ENCODE data around the gene SPATA9. TPM values are rescaled to one million over a fixed set of nuclear protein-coding genes. Genes with fewer than 3 reads are reported as not detected.
A peak's percentile ranks its signal among the peaks of the same experiment; 100 is the strongest.
"Not testable (repeated sequence)": the region's sequence is repeated elsewhere in the genome, so short reads cannot be mapped to it uniquely, and the experiment has no call there.

SPATA9 gene
- polyA plus RNA-seq, 1 donor: 1.4 TPM

DNA sequence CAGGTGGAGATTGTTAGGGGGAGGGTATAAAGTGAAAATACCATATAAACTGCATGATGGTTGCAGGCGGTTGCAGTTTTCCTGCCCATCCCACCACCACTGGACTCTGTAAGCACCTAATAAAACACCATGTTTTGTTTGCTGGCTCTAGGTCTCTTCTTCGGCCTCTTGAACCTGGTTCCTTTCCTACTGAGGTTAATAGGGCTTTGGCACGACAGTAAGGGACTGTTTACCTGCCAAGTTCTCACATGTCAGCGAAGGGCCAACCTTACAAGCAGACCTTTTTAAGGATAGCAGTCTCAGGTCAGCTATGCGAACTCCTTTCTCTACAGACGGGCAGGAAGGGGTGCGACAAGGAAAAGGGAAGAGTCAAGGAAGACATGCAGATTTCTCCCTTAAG is 39.6 kb downstream of the SPATA9 start:
- DNase-seq: no peak

DNA sequence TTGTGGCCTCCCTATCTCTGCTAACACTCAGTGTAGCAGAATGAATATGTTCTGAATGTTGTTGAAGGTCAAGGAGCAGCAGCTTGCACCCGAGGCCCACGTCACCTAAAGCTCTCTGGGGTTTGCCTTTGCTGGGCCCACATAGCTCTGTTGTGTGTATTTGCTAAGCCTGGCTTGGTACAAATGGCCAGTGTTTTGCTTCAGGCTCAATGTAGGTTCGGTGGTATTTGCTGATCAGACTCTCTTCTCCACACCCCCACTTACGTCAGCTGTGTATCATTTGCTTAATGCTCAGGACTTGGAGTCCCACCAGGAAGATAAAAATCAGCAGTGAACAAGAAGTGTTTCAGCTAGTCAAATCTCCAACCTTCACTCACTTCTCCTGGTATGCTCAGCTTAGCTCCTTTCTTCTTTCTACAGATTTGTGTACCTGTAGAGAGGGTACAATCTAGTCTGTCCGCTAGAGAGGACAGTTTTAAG is 41.0 kb downstream of the SPATA9 start:
- no peak for DNase-seq

DNA sequence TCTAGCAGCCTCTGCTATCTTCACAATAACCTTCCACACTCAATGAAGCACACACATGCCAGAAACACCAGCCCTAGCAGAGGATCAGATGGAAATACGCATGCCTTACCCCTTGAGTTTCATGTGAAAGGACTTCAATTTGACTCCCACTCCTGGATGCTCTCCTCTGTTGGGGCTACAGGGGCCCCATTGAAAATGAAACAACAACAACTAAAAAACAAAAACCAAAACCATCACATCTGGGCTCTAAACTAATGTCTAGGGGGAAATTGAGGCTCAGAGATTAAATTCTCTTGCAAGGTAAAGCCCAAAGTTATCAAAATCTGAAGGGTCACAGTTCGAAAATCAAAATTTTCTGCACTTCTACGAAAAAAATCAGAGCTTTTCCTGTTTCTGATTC is 44.2 kb downstream of the SPATA9 start:
- no peak for DNase-seq

DNA sequence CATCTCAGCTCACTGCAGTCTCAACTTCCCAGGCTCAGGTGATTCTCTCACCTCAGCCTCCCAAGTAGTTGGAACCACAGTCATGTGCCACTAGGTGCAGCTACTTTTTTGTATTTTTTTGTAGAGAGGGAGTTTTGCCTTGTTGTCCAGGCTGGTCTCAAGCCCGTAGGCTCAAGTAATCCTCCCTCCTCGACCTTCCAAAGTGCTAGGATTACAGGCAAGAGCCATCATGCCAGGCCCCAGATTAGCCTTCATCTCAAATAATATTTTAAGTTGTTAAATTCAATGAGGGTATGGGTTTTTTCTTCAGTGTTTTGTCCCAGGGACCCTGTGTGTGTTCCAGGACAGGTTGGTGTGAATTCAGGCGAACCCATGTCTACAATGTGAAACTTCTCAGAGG is 48.7 kb downstream of the SPATA9 start:
- no peak for DNase-seq

DNA sequence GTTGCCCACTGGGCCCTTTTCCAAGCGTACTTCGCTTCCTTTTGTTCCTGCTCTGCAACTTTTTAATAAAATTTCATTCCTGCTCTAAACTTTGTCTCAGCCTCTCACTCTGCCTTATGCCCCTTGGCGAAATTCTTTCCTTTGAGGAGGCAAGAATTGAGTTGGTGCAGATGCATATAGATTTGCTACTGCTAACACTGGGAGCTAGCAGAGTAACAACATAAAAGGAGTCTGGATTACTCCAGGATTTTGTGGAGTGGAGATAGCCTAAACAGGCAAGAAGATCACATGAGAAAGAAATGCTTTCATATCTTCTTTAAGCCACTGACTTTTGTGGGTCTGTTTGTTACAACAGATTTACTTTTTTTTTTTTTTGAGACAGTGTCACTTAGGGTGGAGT is 49.1 kb downstream of the SPATA9 start:
- DNase-seq: no peak

DNA sequence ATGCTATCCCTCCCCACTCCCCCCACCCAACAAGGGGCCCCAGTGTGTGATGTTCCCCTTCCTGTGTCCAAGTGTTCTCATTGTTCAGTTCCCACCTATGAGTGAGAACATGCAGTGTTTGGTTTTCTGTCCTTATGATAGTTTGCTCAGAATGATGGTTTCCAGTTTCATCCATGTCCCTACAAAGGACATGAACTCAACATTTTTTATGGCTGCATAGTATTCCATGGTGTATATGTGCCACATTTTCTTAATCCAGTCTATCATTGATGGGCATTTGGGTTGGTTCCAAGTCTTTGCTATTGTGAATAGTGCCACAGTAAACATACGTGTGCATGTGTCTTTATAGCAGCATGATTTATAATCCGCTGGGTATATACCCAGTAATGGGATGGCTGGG is 49.8 kb downstream of the SPATA9 start:
- not testable (repeated sequence) for DNase-seq

DNA sequence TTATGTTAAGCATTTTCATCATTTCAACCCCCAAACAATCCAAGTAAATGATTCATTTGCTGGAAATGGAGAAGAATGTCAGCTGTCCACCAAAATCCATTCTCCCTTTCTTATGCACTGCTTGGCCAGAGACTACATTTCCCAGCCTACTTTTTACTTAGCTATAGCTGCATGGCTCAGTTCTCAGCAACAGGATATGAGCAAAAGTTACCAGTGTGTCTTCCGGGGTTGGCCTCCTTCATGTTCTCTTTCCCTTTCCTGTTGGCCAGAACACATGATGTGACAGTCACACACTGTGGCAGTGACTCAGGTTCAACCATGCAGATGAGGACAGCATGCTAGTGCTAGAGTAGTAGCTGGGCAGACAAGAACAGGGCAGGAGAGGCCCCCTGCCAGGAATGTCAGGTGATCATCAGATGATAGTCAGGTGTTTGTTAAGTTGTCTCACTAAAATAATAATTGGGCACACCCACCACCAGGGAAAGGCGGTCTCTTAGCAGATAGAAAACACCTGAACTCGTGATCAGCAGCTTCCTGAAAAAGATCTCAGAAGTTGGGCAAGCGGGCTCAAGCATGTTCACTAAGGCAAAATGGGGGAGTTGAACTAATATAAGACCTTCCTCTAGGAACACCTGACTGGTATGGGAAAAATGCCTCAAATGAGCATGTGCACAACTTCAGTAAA is 50.7 kb downstream of the SPATA9 start:
- DNase-seq: no peak

DNA sequence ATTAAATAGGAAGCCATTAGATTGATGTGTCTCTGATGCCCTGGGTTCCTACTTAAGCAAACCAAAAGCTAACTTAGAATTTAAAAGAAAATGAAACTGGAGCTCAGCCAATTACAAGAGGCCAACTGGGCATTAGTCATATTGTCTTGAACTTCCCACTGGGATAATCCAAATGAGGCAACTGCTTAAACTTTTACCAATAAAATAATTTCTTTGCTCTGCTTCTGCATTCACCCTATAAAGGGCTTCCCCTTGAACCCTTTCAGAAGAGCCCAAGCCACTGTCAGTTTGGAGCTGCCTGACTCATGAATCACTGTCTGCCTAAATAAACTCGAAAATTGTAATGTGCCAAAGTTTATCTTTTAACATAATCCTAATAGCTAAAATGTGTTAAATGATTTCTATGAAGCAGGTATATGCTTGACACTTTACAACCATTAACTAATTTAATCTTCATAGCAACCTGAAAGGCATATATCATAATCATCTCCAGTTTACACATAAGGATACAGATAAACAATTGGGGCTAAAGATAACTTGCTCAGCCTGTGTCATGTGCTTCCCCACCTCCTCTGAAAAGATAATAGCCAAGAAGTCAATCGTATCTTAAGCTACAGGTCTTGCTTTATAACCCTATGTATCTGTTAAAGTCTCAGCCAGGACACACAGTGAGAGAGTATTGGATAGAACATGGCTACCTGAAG is 51.4 kb downstream of the SPATA9 start:
- DNase-seq: no peak

DNA sequence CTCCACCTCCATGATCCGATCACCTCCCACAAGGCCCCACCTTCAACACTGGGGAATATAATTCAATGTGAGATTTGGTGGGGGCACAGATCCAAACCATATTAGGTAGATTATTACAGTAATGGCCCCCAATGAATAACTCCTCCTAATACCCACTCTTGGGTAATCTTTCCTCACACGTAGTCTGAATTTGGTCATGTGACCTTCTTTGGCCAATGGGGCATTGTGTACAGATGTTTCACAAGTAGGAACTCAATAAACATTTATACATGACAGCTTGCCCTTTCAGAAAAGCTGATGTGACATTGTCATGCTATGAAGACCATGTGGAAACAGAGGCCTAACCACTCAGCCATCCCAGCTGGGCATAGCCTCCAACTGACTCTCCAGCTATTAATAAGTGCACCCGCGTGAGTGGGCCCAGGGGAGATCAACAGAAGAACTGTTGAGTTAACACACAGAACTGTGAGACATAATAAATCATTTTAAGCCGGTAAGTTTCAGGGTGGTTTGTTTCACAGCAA is 52.3 kb downstream of the SPATA9 start:
- no peak for DNase-seq

DNA sequence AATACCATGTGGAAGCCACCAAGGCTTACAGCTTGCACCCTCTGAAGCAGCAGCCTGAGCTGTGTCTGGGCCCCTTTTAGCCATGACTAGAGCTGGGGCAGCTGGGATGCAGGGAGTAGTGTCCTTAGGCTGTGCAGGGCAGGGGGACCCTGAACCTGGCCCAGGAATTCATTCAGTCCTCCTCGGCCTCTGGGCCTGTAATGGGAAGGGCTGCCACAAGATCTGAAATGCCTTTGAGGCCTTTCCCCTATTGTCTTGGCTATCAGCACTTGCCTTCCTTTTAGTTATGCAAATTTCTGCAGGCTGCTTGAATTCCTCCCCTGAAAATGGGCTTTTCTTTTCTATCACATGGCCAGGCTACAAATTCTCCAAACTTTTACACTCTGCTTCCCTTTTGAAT is 53.9 kb downstream of the SPATA9 start:
- no peak for DNase-seq

DNA sequence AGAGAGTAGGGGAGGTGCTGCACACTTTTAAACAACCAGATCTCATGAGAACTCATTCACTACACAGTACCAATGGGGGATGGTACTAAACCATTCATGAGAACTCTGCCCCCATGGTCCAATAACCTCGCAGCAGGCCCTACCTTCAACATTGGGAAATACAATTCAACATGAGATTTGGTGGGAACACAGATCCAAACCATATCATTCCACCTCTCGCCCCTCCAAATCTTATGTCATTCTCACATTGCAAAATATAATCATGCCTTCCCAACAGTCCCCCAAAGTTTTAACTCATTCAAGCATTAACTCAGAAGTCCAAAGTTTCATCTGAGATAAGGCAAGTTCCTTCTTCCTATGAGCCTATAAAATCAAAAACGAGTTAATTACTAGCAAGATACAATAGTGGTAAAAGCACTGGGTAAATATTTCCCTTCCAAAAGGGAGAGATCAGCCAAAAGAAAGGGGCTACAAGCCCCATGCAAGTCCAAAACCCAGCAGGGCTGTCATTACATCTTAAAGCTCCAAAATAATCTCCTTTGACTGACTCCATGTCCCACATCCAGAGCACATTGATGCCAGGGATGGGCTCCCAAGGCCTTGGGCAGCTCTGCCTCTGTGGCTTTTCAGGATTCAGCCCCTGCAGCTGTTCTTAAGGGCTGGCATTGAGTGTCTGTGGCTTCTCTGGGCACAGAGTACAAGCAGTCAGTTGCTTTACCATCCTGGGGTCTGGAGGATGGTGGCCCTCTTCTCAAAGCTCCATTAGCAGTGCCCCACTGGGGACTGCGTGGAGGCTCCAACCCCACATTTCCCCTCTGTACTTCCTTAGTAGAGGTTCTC is 54.6 kb downstream of the SPATA9 start:
- DNase-seq: no peak

DNA sequence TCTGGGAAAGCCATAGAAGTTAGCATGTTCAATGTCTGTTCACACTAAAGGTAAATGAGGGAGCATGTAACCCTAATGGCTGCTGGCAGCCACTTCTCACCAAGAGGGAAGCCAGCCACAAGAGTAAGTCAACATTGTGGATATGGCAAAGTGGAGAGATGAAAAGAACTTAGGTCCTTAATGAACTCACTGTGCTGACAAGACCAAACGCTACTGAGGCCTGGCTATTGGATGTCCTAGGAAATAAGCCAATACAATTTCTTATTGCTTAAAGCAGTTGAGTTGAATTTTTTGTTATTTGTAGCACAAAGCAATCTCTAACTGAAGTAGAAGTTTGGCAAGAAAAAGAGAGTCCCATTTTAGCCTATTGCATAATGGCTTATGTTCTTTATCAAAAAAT is 56.1 kb downstream of the SPATA9 start:
- DNase-seq: no peak

DNA sequence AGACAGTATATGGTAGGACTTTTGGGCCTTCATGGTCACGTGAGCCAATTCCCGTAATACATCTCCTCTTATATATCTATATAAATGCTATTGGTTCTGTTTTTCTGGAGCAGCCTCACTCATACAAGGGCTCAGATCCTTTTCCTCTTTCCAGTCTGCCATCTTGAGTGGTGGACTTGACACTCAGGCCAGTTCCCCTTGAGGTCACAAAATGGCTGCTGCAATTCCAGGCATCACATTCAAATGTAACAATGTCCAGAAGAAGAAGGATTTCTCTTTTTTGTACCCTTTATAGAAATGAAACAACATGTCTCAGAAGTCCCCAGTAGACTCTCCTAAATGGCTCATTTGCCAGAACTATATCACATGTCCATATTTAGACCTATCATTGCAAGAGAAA is 58.4 kb downstream of the SPATA9 start:
- no peak for DNase-seq

DNA sequence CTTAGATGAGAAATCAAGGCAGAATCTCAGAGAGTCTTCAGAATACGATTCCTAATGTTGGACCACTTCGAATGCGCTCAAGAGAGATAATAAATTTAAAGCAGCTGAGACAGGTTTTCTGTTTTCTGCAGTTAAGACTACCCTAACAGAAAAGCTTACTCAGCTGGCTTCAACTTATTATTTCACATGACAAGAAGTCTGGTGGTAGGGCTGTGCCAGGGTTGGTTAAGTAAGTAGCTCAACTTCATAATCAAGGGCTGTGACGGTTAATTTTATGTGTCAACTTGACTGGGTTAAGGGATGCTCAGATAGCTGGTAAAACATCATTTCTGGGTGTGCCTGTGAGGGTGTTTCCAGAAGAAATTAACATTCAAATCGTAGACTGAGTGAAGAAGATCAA is 59.1 kb downstream of the SPATA9 start:
- DNase-seq: no peak

DNA sequence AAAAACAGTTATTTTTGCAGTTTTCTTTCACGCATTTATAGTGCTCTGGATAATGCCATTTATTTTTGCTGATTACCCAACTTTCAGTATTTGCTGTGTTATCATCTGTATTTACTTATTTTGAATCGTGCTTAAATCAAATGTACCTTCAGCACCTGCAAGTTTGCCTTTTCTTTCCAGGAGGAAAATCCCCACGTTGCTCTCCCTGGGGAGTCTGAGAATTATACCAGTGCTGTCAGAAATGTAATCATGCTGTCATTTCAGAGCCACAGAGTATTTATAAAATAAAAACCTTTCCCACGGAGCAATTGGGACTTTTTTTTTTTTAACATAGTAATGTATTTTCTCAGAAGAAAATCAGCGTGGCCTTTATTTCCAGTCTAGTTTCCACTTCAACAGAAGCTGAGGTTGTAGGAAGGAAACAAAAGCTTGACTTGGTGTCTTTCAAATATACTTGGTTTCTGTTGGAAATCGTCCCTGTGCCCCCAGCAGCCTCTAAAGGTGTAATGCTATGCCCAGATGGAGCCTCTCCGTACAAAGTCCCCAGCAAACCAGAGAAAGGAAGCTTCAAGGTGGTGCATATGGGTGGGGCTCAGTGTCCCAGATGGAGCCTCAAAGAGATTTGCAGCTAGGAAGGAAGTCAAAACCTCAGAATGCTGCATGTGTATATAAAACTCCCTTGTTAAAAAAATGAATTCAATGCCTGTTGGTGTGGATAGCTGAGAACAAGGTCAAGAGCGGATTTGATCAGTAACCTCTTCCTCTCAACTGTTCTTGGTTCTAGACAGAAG is 60.8 kb downstream of the SPATA9 start:
- DNase-seq: no peak

DNA sequence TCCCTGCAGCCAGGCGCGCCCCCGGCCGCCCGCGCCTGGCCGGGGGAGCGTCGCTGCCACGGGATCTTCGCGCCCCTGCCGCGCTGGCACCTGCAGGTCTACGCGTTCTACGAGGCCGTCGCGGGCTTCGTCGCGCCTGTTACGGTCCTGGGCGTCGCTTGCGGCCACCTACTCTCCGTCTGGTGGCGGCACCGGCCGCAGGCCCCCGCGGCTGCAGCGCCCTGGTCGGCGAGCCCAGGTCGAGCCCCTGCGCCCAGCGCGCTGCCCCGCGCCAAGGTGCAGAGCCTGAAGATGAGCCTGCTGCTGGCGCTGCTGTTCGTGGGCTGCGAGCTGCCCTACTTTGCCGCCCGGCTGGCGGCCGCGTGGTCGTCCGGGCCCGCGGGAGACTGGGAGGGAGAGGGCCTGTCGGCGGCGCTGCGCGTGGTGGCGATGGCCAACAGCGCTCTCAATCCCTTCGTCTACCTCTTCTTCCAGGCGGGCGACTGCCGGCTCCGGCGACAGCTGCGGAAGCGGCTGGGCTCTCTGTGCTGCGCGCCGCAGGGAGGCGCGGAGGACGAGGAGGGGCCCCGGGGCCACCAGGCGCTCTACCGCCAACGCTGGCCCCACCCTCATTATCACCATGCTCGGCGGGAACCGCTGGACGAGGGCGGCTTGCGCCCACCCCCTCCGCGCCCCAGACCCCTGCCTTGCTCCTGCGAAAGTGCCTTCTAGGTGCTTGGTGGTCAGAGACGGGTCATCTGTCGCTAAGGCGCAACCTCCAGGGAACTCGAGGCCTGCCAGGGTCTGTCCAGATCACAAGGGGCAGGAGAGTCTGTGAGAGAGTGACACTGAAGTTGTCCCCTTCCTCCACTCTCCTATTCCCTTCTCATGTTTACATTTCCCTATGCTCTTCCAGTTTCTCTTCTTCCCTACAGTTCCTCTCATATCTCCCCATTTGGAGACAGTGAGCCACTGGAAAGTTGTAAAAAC is 61.6 kb downstream of the SPATA9 start:
- no peak for DNase-seq

DNA sequence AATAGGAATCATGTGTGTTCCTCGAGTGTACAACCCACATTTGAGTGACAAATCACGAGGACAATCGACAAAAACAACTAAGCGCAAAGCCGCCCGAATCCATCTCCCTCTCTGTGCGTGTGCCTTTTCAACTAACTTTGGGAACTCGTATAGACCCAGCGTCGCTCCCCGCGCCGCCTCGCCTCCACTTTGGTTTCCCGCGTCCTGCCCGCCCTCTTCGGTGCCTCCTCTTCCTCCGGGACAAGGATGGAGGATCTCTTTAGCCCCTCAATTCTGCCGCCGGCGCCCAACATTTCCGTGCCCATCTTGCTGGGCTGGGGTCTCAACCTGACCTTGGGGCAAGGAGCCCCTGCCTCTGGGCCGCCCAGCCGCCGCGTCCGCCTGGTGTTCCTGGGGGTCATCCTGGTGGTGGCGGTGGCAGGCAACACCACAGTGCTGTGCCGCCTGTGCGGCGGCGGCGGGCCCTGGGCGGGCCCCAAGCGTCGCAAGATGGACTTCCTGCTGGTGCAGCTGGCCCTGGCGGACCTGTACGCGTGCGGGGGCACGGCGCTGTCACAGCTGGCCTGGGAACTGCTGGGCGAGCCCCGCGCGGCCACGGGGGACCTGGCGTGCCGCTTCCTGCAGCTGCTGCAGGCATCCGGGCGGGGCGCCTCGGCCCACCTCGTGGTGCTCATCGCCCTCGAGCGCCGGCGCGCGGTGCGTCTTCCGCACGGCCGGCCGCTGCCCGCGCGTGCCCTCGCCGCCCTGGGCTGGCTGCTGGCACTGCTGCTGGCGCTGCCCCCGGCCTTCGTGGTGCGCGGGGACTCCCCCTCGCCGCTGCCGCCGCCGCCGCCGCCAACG is 62.5 kb downstream of the SPATA9 start, which contains the start of gene GPR150:
Gene GPR150 (plus strand): TSS at position 58 of the 840 bp plus-strand sequence. CDS start 189 bp downstream, at position 247.
- peak; percentile 51 for DNase-seq

DNA sequence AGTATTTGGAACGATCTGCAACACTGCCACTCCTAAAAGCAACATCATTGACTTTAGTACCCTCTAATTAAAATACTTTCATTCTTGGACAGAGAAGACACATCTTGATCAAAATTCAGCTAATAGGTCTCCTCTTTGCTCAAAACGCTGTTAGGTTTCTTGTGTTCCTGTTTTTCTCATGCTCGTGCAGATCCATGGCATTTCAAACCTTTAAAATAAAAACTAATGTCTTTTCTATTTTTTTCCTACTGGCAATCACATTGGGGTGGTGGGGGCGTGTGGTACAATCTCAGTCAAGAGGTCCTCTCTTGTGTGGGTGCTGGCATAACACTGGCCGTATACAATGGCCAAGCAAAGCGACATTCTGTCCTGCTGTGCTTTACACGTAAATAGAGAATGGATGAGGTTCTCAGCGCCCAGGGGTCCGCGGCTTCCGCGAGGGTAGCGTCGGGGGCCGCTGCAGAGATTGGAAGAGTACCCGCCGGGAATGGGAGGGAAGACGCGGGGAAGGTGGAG is 63.2 kb downstream of the SPATA9 start:
- no peak for DNase-seq

DNA sequence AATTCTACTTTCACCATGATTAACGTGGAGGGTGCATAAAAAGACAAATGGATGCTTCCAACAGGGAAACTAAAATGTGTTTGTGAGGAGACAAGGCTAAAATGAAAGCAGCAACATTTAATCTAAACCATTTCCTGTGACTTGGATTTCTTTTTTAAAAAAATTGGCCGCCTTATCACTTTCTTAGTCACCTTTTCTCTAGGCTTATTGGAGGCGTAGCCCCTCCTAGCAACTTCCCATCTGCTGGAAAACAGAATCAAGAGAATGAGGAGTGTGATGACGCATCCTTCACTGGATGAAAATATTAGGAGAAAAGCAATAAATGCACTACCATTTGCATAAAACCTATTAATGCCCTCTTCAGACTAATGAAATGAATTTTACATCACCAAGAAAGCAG is 63.7 kb downstream of the SPATA9 start:
- DNase-seq: no peak

DNA sequence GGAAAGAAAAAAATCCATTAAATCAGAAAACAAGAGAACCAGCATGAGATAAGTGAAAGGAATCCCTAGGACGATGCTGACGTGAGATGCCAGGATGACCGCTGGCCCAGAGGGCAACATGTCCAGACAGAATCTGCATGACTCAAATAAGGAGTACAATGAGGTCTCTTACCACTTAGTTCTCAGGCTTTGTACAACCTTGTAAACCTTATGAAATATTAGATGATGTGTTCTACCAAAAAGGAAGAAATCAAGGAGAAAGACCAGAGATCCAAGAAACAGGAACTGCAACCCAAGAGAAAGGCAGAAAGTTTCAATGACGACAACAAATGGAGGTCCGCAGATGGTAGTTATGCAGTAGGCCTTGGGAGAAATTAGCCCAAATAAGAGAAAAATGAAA is 65.7 kb downstream of the SPATA9 start:
- DNase-seq: no peak

Data from hindlimb muscle (tissue), 1 donor.